GM19372 (cell line): Measurements from ENCODE around the gene TINCR.
"Not testable (repeated sequence)": the region's sequence is repeated elsewhere in the genome, so short reads cannot be mapped to it uniquely, and the experiment has no call there.

Experiments used
- ATAC-seq: cut with Tn5 transposase; IDR thresholded peaks from one replicate; pipeline ENCODE4 v1.9.1; 2021; ENCODE audit warnings: mild to moderate bottlenecking, low read depth, moderate library complexity; ENCODE audit not compliant: unreplicated experiment

Gene TINCR

DNA sequence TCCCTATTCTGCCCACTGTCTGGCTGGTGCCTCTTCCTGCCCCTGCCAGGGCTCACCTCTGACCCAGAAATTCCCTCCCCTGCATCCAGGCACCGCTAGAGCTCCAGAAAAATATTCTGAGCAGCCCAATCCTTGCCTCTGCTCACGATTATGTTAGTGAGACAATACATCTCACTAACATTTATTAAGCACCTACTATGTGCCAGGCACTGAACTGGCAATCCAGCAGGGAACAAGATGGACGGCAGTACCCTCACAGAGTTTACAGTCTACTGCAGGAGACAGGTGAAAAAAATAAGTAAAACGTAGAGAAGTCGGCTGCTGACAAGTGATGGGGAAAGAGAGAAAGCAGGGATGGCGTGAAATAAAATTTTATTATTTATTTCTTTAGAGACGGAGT, 5.5 kb downstream of the TINCR start:
- no peak for ATAC-seq

DNA sequence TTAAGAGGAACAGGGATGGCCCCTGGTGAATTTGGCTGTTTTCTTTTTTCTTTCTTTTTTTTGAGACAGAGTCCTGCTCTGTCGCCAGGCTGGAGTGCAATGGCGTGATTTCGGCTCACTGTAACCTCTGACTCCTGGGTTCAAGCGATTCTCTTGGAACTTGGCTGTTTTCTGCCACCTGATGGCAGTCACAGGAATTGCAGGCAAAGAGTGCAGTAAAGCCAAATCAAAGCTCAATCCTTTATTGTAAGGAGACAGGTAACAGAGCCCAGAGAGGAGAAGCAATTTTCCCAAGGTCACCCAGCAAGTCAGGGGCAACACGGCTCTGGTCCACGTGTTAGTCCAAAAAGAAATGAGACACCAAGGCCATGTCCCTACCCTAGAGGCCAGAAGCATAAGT, 6.2 kb downstream of the TINCR start:
- ATAC-seq = no peak

DNA sequence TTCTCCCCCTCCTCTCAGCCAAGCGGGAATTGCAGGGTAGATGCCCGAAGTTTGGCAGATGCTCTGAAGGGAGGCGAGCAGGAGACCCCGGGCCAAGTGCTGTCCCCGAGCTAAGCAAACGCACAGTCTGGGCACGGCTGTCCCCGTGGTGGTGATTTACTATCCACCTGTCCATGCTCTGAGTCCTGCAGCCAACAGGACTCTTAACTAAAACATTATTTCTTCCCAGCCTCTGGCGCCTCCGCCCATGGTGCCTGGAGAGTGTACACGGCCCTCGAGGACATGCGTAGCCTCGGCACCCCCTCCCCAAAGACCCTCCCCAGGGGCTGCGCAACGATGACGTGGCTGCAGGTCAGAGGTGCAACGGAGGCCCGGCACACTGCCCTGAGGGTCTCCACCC, 7.6 kb downstream of the TINCR start:
- no peak for ATAC-seq

DNA sequence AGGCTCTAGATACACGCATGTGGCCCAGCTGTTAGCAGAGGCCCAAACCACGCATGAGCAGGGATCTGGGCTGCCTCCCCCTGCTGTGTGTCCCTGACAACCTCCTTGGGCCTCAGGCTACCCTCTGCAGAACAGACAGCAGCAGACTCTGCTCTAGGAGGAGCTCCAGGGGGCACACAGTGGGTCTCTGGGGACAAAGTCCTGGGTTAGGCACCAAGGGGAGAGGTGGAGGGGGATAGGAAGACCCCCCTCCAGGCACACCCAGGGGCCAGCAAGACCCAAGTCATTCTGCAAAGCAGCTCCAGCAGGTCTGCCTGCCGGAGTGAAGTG, 8.0 kb downstream of the TINCR start:
- no peak for ATAC-seq

DNA sequence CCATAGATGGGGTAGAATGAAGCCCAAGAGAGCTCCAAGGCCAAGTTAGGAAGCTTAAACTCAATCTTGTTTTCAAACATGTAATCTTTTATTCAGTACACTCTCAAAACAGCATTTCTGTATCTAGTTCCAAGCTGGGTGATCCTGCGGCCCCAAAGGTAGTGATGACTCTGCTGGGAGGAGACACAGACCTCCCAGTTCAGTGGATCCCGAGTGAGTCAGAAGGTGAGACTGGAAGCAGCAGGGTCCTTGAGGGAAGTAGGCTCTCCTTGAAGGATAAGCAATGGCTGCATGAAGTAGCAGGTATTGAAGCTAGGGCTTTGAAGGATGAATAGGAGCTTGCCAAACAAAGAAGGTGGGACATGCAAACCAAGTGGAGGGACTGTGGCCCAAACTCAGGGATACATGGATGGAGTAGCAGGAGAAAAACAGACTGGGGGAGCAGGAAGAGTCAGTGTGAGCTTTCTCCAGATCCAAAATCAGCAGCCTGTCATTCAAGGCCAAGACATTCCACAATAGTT, 9.6 kb downstream of the TINCR start:
- no peak for ATAC-seq

DNA sequence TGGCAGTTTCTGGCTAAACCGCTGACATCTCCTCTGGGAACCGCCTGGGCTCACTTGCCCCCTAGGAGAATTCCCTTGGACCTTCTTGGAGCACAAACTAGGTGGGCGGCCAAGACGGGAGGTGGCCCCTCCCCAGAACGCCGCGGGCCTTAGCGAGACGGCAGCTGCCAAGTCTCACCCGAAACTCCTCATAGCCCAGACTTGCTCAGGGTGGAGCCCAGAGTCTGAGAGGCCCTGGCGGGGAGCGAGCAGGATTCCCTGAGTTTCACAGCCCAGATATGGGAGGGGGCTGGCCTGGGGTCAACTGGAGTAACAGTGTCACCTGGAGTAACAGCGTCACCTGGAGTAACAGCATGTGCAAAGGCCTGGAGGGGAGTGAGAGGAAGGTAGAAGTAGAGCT, 10.1 kb downstream of the TINCR start:
- ATAC-seq = no peak

DNA sequence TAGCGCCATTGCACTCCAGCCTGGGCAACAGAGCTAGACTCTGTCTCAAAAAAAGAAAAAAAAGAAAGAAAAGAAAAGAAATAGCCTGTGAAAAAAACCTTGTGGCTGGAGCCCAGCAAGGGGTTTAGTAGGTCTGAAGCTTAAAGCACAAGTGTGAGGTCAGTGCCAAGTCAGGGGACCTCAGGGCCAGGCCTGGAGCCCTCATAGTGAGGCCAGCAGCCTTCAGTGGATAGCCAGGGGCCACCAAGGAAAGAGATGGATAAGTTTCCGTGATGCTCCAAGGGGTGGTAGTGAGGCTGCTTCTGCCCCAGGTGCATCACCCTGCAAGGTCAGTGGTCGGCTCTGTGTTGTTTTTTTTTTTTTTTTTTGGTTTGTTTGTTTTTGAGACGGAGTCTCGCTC, 12.9 kb downstream of the TINCR start:
- ATAC-seq = no peak

DNA sequence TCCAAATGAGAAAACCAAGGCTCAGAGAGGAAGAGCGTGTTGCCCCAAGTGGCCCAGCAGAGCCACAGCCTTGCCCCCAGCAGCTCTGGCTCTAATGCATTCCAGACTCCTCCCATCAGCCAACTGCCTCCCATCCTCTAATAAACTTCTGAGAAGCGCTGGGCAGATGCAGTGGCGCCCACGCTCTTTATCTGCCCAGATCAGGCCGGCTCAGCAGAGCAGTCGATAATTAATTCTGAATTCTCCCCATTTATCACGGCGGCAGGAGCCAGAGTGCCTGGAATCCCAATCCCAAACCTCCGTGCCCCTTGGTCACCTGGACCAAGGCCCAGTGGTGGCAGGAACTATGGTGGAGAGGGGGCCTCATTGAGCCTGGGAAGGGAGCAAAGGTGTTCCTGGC, 13.9 kb downstream of the TINCR start:
- no peak for ATAC-seq

DNA sequence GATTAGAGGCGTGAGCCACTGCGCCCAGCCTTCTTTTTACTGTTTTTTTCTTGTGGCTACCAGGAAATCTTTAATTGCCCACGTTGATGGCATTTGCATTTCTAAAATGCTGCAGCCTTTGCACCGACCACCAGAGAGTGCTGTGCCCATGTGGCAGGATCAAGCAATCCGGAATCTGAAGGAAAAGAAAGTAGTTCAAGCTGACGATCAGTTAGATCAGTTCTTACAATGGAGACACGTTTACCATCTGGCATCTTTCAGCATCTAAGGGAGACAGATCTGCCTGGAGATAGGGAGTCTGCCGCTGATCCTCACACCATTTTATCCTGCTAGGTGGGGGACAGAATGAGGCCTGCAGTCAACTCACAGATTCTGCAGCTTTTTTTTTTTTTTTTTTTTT, 19.9 kb downstream of the TINCR start:
- ATAC-seq = no peak

DNA sequence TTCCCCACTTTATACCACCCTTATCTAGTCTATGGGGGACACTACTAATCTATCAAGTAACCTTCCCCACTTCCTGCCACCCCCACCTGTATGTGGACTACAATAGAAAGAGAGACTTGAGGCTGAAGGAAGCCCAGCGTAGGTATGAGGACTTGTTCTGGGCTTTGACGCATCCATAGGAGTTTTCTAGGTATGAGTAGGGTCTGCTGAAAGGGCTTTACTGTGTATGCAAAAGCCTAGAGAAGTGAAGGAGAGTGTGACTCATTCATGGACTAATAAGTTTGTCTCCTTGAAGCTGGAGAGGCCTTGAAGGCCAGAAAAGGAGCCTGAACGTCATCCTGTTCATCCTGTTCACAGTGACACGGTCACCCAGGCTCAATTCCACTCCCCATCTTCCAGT, 21.8 kb downstream of the TINCR start:
- ATAC-seq = no peak

DNA sequence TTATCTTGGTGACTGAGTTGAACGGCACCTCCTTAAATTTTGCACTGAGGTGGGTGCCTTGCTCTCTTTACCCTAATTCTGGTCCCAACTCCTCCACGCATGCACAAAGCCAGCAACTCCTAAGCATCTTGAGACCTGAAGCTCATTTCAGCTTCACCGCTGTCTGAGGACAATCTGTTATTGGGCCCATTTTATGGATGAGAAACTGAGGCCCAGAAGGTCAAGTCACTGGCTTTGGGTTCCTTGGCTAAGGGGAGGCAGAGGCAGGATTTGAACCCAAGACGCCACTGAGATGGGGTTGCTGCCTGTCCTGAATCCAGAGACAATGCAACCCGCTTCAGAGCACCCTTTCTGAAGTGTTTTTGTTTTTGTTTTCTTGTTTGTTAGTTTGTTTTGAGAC, 22.7 kb downstream of the TINCR start:
- ATAC-seq = no peak

DNA sequence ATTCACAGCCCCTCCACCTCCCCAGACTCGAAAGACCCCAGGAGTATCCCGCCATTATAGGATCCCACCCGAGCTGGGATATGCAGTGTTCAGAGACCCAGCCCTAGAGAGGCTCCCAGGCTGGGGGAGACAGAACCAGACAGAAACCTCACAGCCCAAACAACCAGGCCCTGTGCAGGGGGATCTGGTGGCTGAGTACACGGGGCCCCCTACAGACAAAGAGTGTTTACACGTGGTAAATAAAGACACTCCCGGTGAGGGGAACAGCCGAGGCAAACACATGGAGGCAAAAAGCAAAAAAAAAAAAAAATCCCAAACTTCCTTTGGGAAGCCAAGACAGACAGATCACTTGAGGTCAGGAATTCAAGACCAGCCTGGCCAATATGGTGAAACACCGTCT, 25.1 kb downstream of the TINCR start:
- ATAC-seq = no peak

DNA sequence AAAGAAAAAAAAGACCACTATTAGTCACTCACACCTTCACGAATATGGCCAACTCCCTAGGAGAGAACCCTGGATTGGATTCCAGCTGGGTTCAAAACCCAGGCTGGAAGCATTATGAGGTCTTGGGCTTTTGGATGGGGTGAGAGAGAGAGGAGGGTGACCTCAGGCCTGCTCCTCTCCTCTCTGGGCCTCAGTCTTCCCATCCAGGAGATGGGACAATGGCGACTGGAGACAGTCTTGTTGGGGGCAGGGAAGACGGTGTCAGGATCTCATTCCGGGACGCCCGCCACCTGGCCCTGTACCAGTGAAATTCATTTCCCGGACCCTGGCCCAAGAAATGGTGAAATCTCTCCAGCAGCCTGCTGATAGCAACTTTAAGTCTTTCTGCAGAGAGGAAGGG, 26.3 kb downstream of the TINCR start:
- no peak for ATAC-seq

DNA sequence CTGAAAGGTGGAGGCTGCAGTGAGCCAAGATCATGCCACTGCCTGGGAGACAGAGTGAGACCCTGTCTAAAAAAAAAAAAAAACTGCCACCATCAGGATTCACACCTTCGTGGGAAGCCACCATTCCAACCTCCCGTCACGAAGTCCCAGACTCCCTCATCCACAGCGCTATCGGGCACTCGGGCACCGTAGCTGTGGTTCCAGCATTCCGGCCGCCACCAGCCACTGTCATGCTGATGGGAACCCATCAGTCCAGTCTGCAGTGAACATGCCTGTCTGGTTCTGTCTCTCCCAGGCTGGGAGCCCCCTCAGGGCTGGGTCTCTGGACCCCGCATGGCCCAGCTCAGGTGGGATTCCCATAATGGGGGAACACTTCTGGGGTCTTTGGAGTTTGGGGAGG, 27.5 kb downstream of the TINCR start:
- ATAC-seq = no peak

DNA sequence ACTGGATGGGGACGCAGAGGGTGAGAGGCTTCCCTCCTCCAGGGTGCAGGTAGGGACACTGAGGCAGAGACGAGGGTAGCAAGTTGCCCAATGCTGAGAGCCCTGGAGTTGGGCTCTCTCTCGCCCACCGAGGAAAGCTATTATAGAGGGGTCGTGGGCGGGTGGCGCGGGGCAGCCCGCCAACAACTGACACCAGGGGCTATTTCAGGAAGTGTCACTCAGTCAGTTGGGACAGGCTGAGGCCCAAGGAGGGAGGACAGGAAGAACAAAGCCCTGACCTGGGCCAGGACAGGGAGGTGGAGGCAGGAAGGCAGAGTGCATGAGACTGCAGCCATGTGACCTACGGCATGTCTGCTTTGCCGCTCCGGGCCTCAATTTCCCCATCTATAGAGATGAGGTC, 29.9 kb downstream of the TINCR start:
- ATAC-seq = no peak

DNA sequence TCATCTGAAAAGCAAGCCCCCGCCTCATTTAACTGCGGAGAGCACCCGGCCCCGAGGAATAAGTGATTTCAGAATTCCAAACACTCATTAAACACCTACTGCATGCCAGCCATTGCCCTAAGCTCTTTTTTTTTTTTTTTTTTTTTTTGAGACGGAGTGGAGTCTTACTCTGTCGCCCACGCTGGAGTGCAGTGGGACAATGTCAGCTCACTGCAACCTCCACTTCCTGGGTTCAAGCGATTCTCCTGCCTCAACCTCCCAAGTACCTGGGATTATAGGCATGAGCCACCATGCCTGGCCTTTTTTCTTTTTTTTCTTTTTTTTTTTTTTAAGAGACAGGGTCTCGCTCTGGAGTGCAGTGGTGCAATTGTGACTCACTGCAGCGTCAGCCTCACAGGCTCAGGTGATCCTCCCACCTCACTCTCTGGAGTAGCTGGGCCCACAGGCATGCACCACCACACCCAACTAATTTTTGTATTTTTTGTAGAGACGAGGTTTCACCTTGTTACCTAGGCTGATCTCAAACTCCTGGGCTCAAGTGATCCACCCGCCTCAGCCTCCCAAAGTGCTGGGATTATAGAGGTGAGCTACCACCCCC, 30.7 kb downstream of the TINCR start:
- not testable (repeated sequence) for ATAC-seq

DNA sequence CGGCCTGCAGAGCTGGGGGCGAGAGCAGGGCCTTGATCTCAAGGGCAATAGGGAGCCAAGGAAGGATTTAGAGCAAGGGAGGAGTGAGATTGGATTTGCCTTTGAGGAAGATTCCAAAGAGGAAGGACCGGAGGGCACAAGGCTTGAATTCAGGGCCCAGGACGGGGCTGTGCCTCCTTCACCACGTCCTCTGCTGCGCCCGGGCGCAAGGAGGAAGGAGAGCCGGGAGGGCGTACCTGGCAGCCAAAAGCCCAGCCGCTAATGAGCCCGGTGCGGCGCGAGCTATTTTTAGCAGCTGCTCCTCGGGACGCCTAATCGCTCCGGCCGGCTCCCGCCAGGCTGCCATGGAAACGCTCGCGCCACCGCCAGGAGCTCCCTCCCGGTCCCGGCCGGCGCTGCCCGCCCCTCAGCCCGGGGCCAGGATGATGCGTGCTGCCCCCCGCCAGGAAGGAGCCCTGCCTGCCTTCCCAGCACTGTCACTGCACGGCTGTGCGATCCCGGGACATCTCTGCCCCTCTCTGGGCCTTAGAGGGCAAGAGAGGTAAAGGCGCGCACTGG, 31.3 kb downstream of the TINCR start:
- no peak for ATAC-seq

DNA sequence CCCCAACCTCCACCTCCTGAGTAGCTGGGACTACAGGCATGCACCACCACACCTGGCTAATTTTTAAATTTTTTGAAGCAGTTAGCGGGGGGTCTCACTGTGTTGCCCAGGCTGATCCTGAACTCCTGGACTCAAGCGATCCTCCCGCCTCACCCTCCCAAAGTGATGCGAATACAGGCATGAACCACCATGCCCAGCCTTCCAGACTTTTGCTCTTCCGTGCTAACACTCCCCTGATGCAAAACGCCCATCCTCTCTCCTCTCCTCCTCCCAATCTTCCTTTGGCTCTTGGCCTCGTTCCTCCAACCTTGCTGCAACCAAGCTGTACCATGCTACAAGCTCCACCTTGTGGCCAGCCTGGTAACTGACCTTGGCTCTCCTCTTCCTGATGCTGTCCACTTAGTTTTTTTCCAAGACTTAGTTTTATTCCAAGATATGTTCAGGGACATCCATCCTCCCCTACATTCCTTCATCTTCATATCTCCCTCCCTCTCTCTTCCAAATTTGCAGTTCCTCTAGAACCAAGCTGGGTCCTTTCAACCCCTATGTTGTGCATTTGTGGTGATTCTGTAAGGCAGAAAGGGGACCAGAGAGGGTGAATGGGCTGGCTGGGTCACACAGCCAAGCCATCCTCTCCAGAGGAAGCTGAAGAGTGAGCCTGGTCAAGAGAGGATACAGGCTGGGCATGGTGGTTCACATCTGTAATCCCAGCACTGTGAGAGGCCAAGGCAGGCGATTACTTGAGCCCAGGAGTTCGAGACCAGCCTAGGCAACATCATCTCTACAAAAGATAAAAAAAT, 32.8 kb downstream of the TINCR start:
- ATAC-seq = no peak

DNA sequence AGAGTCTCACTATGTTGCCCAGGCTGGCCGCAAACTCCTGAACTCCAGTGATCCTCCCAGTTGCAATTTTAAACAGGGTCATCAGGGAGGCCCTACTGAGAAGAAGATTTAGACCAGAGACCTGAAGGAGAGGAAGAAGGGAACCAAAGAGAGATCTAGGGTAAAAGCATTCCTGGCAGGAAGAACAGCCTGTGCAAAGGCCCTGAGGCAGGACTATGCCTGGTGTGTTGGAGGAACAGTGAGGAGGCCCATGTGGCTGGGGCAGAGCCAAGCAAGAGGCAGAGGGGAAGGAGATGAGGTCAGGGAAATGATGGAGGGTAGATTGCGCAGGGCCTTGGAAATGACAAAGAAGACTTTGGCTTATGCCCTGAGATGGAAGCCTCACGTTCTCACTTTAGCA, 34.5 kb downstream of the TINCR start:
- no peak for ATAC-seq

DNA sequence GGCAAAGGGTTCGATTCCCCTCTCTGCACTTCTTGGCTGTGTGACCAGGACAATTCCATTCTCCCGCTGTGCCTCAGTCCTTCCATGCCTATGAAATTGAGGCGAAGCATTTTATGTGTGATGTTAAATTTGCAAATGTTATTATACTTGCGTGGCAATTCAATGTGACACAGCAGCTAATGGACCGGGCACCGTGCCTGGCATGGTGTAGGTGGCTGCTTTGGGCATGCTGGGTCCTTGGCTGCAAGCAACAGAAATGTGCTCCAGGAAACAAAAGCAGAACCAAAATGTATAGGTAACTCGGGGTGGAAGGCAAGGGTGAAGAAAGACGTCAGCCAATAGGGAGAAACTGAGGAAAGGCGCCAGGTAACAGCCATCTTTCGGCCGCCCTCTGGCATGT, 37.1 kb downstream of the TINCR start:
- ATAC-seq = no peak

DNA sequence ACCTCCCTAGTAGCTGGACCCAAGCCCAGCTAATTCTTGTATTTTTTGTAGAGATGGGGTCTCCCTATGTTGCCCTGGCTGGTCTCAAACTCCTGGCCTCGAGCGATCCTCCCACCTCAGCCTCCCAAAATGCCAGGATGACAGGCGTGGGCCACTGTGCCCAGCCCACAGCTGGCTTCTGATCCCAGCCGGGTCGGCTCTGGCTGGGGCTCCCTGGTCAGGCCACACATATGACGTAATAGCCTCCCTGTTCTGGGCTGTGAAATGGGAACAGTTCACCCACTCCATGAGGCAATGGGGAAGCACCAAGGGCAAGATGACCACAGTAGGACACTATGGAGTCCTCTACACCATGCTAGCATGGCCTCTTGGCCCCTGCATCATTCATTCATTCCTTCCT, 41.1 kb downstream of the TINCR start:
- no peak for ATAC-seq

DNA sequence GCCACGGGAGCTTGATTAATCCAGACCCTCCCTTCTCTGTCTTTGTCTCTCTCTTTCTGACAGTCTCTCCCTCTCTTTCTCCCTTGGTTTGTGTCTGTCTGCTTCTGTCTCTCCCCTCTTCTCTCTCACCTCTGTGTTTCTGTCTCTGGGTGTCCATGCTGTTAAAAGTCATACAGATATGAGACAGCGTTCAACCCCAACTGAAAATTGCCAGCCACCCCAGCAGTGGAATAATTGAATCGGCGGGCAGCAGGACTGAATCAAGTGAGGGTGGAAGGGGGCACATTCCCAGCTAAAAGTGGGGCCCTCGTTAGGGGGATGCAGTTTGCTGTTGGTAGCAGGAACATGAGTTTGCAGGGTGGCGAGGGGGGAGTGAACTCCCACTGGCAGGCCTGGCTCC, 43.7 kb downstream of the TINCR start:
- no peak for ATAC-seq
